Stimulated activated CD4-positive, alpha-beta T cell treated with anti-CD3 and anti-CD28 coated beads, Interleukin-1b, Interleukin-23, amount 100 ng/mL, for 24 hours (primary cell): ENCODE measurements around the gene ANKRD22.

Experiments used
- DNase-seq, 4 experiments: peaks; one replicate each; pipeline ENCODE4 v3.0.0-alpha.2; 2020; ENCODE audit warnings: low read depth in 4 of 4, low spot score in 1 of 4

ANKRD22 gene

DNA sequence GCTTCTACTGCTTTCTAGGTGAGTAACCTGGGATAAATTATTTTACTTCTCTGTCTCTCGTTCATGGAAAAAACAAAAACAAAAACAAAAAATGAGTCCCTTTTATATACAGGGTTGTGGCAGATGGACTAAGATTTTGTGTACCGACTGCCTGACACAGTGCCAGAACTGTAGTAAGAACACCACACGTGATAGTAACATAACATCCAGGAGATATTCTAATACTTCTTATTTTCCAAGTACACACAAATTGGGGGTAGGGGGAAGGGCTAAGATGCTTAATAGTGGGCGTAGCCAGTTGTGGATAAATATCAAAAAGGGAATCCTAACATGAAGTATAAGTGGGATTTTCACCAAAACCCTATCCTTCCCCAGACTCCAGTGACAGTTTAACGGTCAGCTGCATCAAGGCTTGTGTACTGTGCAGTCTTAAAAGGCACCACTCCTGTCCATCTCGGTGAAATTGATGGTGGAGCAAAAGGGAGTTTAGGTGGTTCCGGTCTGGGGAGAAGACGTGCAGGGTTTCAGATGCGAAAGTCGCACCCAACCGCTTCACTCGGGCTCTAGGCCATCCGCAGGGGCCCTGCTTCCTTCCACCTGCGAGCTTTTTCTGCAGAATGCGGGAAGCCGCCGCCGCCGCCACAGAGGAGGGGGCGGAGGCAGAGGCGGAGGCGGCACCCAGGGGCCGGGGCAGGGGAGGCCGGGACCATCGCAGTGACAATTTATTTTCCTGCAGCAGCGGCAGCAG lies 28.1 kb upstream of the ANKRD22 start, which contains the start of gene STAMBPL1:
Gene STAMBPL1 (plus strand): TSS at position 712 of the 748 bp plus-strand sequence. CDS start 21,464 bp downstream, outside the sequence.
- peak in 3 of 4 experiments; percentile 39 to 73 (median 60) for DNase-seq

DNA sequence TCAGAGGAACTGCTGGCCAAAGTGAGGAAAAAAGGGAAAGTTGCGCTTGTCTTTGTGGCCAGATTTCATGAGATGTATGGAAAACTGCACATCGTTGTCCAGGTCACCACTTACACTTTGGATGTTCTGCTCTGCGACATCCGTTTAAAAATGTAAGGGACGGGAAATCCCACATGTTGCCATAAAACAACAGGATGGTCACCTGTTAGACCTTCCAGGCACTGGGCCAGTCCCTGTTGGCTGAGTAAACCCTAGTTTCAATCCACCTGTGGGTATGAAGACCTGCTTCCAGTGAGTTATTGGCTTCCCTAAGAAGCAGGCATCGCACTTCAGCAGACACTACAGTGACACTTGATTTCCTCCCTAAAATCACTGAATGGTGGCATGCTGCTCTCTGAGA lies 25.7 kb upstream of the ANKRD22 start:
- no peak for DNase-seq

GRCh38 chr10:88875081-88875480 lies 23.4 kb upstream of the ANKRD22 start:
- DNase-seq = no peak

- DNase-seq = no peak
Measured at GRCh38 chr10:88874281-88874680, 22.6 kb upstream of the ANKRD22 start.

DNA sequence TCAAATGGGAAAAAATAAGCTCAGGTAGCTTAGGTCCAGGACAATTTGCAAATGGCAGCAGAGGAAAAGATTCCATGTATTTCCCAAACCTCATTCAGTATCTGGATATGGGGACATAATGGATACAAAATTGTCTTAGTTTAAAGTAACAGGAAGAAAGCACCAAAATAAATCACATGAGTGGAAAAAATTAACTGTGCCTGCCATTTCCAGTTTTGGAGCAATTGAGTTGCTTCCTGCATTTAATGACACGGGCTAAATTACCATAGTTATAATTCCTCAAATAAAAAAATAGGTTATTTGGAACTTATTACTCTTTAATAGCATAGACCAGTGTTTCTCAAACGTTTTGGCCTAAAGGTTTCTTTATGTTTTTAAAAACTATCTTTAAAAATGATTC lies 22.1 kb upstream of the ANKRD22 start:
- no peak for DNase-seq

DNA sequence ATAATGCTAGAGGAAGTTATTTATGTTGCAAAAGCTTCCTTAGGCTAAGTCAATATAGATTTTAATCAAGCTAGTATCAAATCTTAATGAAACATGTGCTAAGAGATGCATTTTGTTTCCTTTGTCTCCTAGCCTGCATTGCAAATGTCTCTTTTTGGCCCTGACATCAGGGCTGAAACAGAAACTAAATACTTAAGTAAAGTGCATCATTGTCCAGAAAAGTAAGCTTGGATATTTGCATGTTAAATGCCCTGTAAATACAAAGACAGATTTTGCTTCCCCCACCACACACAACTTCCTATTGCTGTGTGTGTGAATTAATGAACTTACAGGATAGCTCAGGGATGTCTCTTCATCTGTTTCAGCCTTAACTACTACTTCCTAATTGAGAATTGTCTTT lies 18.4 kb upstream of the ANKRD22 start:
- no peak for DNase-seq

- DNase-seq = no peak
Measured at GRCh38 chr10:88866454-88866853, 14.8 kb upstream of the ANKRD22 start.

GRCh38 chr10:88865281-88865876 lies 13.7 kb upstream of the ANKRD22 start:
- no peak for DNase-seq

DNA sequence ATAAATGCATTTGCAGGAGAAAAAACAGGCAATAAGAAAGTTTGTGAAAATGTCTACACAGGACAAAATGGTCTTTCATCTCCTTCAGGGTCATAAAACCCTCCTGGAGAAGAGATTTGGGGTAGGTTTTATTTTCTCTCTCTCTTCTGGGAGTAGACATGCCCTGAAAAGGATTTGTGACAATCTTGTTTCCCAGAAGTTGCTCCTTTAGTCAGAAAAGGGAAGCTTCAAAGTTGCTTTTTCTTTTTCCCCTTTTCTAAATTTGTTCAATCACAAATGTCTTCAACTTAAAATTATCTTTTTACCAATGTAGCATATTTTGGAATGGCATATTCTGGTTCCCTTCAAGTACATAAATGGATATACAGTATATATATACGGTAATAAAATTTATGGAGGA lies 9.4 kb upstream of the ANKRD22 start:
- DNase-seq = no peak

DNA sequence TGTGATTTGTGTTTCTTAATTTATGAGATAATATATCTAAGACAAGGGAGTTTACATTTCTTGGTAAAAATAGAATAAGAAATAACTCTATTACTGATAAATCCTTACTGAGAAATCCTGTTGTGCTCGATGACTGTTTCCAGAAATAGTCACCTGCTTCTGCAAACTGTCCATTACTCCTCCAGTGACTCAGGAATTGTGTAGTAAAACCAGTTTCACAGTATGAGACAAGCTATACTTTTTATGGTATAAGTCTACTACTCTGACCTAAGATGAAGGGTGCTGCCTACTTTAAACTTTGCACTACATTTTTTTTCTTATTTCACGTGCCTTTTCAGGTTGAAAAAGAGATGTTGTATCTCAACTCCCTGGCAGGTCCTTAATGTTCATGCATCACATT lies 6.8 kb upstream of the ANKRD22 start:
- no peak for DNase-seq

DNA sequence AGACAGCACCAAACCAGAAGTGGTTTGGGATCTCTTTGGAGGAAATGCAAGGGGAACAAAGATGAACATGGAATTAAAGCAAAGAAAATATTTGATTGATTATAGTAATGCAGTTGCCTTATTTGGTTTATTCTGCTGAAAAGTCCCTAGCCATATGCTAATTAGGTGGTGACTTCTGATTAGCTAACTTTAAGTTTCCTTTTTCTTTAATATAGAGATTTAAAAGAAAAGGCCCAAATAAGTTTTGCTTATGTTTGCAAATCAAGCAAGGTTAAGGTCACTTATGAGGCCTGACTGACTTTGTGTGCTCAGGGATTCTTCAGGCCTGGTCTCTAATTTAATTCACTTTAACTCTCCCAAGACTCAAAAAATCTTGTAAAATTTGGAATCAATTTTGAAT lies 6.2 kb upstream of the ANKRD22 start:
- DNase-seq = no peak

- DNase-seq = no peak
Measured at GRCh38 chr10:88854684-88855083, 3.0 kb upstream of the ANKRD22 start.

DNA sequence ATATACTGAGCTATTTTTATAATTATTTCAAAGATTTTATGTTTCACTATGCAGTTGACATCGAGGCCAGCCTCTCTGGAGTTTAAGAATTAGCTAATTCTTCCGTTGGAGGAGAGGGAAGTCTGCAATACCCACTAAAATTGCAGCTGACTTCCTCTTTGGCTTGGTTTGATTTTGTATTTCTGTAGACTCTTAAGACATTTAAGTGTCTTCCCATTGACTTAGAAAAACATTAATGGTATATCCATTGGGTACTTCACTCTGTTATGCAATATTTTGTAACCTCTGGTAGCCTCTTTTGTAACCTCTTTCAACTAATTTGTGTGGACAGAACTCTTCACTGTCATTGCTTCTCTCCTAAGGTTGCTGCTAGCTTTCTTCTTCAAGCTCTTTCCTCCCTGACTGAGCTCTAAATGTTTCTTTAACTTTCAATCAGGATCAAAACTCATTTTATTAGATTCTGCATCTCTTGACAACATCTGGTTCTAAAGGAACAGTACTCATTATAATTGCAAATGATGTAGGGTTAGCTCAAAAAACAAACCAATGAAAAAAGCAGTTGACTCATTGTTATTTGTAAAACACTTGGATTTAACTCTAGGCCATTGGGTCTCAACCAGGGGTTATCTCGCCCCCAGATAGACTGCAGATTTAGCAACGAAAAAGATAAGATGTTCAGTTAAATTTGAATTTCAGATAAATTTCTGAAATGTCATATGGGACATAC lies 1.7 kb upstream of the ANKRD22 start:
- no peak for DNase-seq

GRCh38 chr10:88852327-88852726 lies 683 bp upstream of the ANKRD22 start:
- DNase-seq = no peak

DNA sequence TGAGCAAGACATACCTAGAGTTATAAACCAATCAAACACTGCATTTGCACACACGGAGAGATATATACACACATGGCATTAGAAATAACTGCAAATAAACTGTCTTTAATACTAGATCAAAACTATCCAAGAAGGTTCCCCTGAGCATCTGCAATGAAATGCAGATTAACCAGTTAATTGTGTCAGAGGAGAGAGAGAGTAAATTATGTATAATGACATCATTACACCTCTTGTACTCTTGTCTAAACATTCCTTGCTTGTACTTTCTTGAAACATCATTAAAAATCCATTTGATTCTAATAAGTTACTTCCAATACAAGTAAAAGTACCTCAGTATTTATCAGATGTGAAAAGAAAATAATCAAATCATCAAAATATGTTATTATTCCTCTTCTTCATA lies 932 bp downstream of the ANKRD22 start:
- no peak for DNase-seq

DNA sequence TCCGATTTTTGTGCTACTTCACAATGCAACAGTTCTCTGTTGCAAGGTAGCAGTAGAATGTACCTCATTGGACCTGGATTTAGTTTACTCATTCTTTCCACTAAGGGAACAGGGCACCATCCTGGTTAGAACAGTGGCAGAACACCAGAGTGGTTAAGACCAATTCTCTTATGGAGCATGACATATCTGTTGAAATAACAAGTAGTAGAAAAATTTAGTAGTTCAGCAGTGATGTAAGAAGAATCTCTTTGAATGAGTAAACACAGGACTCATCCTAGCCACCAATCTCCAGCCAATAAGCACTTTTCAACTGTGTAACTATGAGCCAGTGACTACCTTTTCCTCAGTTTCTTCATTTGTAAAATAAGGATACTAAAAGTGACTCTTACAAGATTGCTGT lies 2.4 kb downstream of the ANKRD22 start:
- no peak for DNase-seq

DNA sequence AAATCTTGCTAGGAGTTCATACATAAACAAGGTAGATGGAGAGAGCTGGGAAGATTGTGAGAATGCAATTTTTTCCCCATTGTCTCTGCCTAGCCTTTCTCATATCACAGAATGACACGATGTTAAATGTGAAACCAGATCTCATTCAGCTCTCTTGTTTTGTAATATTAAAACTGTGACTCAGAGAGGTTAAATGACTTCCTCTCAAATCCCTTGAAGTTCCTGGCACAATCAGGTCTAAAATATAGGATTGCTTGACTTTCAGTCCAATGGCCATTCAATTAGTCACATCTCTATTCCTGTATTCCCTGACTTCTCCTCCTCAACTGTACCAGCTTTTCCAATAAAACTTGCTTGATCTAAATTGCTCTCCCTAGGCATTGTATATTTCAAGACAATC lies 3.1 kb downstream of the ANKRD22 start:
- no peak for DNase-seq

DNA sequence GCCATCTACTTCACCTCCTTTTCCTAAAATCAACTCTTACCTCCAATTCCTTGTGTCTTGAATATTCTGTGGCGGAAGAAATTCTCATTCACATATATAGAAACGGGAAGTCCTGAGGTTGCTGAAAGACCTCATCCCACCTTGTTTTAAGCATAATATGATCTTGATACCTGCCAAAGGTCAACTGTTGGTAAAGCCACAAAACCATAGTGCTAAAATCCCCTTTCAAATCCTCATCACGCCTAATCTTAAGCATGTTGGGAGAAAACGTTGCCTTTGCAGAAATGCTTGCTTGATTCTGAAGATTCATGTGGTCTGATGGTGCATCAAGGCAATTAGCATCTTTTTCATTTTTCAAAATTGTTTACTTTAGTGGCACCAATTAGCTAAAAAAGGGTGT lies 8.5 kb downstream of the ANKRD22 start:
- no peak for DNase-seq

- DNase-seq = no peak
Measured at GRCh38 chr10:88841316-88842111, 10.1 kb downstream of the ANKRD22 start.

DNA sequence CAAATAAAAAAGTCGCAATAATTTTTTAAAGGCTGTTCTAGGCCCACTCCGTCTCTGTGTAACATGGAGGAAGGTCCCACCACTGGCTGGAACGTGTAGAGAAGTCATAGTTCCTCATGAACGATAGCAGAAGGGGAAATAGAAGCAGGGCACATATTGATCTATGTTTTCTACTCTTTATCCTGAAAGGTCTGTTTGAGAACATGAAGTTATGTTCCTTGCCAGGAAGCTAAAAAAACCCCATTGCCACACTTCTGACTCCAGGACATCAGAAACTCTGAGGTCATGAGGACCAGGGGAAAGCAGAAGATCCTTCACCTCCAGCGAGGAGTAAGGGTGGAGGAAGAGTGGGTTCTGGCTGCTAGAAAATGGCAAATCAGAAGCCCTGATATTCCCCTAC lies 10.8 kb downstream of the ANKRD22 start:
- DNase-seq = no peak

GRCh38 chr10:88840104-88840503 lies 11.5 kb downstream of the ANKRD22 start:
- no peak for DNase-seq
